Heart right ventricle (tissue), 16 donors: ENCODE results near the gene CCDC50. TPM values are rescaled to one million over a fixed set of nuclear protein-coding genes. Genes with fewer than 3 reads are reported as not detected.

ENCODE experiments used
- ATAC-seq, 8 donors: fragments of 200-7000 bp; cut with Tn5 transposase; one replicate each; pipeline ENCODE4 v1.9.1; 2020; ENCODE audit warnings: mild to moderate bottlenecking in 8 of 8, moderate library complexity in 8 of 8, moderate number of reproducible peaks in 1 of 8
- DNase-seq, 2 donors: peaks; one replicate each; pipeline ENCODE4 v3.0.0-alpha.2; 2020
- H3K27ac ChIP-seq, 10 donors: fragments of 200-600 bp; sonication (generic) in 2 of 10; one replicate each; pipeline versions ENCODE4 v1.5.0 to v1.8.0; 2020 to 2022; ENCODE audit warnings: mild to moderate bottlenecking in 3 of 10
- H3K27me3 ChIP-seq, 7 donors: fragments of 200-600 bp; one replicate each; pipeline ENCODE4 v1.8.0; 2021 to 2022; ENCODE audit warnings: mild to moderate bottlenecking in 2 of 7
- H3K36me3 ChIP-seq, 9 donors: fragments of 200-600 bp; sonication (generic) in 1 of 9; one replicate each; pipeline versions ENCODE4 v1.5.0 to v1.8.0; 2020 to 2022; ENCODE audit warnings: mild to moderate bottlenecking in 2 of 9
- H3K4me1 ChIP-seq, 9 donors: fragments of 200-600 bp; sonication (generic) in 1 of 9; one replicate each; pipeline versions ENCODE4 v1.5.0 to v1.8.0; 2020 to 2022; ENCODE audit warnings: mild to moderate bottlenecking in 4 of 9
- H3K4me3 ChIP-seq, 10 donors: fragments of 200-600 bp; sonication (generic) in 2 of 10; one replicate each; pipeline versions ENCODE4 v1.5.0 to v1.8.0; 2020 to 2022; ENCODE audit warnings: mild to moderate bottlenecking in 7 of 10, moderate library complexity in 2 of 10
- H3K9me3 ChIP-seq, 11 donors: fragments of 200-600 bp in 10 of 11; sonication (generic) in 2 of 11; one replicate each; pipeline versions ENCODE4 v1.5.0 to v1.8.0; 2013 to 2022; ENCODE audit warnings: mild to moderate bottlenecking in 2 of 11, control low read depth in 1 of 11, moderate library complexity in 1 of 11
- WGBS, 2 donors: extraction: QIAGEN DNeasy Blood & Tissue Kit; methylation state at CpG; one replicate each; pipeline ENCODE4 v1.1.7; 2013; ENCODE audit warnings: inconsistent platforms in 1 of 2; 5-methylcytosine and 5-hydroxymethylcytosine counted together
- intact Hi-C, 10 donors: fragments of 100-400 bp; cut with DNase I; formaldehyde crosslinking; loops; one replicate each; pipeline versions ENCODE4 v1.11.1 to v1.14.2; 2022
- polyA plus RNA-seq, 2 donors: library from polyadenylated mRNA; stranded (reverse); fragments of 200-250 nt; gene quantifications; one replicate each; pipeline ENCODE4 v1.2.3, GENCODE V29; 2013
- total RNA-seq, 10 donors: library from RNA; stranded (reverse); fragmentation: NEBNext Ultra II Directional in 3 of 10; extraction: Animal tissue kit (Norgen Biotek cat#: 25700) in 3 of 10; gene quantifications; one replicate each; pipeline versions ENCODE4 v1.2.1 to v1.2.4, GENCODE V29; 2021 to 2023
- TF ChIP-seq, protein P1 (sequence below), 9 donors: fragments of 200-600 bp; sonication (generic) in 2 of 9; IDR thresholded peaks; one replicate each; pipeline versions ENCODE4 v1.5.0 to v1.8.0; 2021 to 2022; ENCODE audit warnings: antibody characterized with exemption in 9 of 9, mild to moderate bottlenecking in 5 of 9, moderate library complexity in 1 of 9
- donor health status: Arrhythmogenic right ventricular cardiomyopathy.
- donor health status: ischemic (EF 13 %, LVEDD 7.1; RV severe dilation, severe dysfunction).
- donor health status: healthy with polysubstance abuse.
- donor health status: DM: no; HTN: yes; CAD: no.
- donor health status: DM: no; HTN: no; CAD: no.
- donor health status: ischemic (EF 25% LVEDD 6.9; RV normal size, moderate dysfunction).
- donor health status: ischemic (EF 25% LVEDD 5.7; RV mildly dilated, moderate dysfunction).
- donor health status: healthy.
- donor health status: DM: yes; HTN: yes; CAD: no.
- donor health status: Ischemic cardiomyopathy.
- donor health status: ischemic (EF 35%, LVEDD 5.7; RV mildly dilated, moderate dysfunction).
- donor health status: nonischemic (EF 11% LVEDD 7.7; RV severe dilation, severe dysfunction).
- donor health status: DM: yes; HTN: yes; CAD: no.
- donor health status: PGD.
- donor health status: ischemic (EF 29% LVEDD 5.4; RV normal size, mild dysfunction).
- donor health status: nonischemic (EF 23%, LVEDD 6.1; RV moderate dilation, normal function).

The CCDC50 gene
- total and polyA plus RNA-seq, 12 donors: 14.3 to 58.8 (median 51.0) TPM

DNA sequence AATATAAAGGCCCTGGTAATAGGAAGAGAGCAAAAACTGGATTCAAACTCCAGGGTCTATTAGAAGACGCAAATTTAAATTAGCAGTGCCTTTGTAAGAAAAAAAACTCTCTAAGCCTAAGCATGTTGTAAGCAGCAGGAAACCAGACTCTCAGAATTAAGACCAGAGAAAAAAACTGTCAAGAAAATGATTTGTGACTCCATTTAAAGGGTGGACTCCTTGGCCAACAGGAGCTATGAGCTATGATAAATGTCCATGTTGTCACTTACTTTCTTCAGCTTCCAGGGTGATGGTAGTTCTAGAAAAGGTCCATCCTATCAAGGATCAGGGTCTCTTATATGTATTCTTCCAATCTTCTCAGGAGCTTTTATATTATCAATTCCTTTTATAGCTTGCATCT is 34.9 kb upstream of the CCDC50 start:
- intact Hi-C loops: no loop called here
- ATAC-seq (no peak), DNase-seq (no peak)
- TF ChIP-seq, protein P1, sequence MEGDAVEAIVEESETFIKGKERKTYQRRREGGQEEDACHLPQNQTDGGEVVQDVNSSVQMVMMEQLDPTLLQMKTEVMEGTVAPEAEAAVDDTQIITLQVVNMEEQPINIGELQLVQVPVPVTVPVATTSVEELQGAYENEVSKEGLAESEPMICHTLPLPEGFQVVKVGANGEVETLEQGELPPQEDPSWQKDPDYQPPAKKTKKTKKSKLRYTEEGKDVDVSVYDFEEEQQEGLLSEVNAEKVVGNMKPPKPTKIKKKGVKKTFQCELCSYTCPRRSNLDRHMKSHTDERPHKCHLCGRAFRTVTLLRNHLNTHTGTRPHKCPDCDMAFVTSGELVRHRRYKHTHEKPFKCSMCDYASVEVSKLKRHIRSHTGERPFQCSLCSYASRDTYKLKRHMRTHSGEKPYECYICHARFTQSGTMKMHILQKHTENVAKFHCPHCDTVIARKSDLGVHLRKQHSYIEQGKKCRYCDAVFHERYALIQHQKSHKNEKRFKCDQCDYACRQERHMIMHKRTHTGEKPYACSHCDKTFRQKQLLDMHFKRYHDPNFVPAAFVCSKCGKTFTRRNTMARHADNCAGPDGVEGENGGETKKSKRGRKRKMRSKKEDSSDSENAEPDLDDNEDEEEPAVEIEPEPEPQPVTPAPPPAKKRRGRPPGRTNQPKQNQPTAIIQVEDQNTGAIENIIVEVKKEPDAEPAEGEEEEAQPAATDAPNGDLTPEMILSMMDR (IDR thresholded peaks at IDR 0.05): no peak
- H3K4me3 ChIP-seq: no peak overlapping the region
- H3K4me1 ChIP-seq: peaks cover 0 to 10% (median 0%) of the 10 kb centered on the region in 9 donors
- H3K27ac ChIP-seq: no peak overlapping the region
- H3K9me3 ChIP-seq: peaks cover 0 to 7% (median 0%) of the 10 kb centered on the region in 11 donors
- 96 to 97% methylated on average over 1 of the region's 1 CpG for WGBS, 2 donors
- H3K27me3 ChIP-seq: no peaks in the 10 kb centered on the region
- H3K36me3 ChIP-seq: no peaks in the 10 kb centered on the region

DNA sequence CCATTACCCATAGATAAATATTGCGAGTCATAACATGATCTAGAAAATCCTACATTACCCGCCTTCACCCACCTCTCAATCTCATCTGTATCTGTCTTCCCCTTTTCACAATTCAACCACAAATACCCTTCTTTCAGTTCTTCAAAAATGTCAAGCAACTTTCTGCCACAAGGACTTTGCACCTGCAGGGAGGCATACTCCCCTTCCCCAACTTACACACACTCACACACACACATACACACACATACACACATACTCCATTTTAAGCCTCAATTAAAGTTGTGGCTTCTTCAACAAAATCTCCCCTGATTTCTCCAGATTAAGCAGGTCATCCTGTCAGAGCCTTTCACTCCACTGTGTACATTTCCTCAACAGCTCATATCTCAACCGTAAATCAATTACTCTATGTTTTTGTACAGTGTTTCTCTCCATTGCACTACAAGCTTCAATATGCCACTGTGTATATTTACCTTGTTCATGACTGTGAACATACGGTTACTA is 33.1 kb upstream of the CCDC50 start:
- H3K4me1 ChIP-seq: peaks cover 0 to 5% (median 0%) of the 10 kb centered on the region in 9 donors
- H3K27me3 ChIP-seq: no peaks in the 10 kb centered on the region
- ATAC-seq: no peak
- peaks cover 0 to 7% (median 0%) of the 10 kb centered on the region in 11 donors for H3K9me3 ChIP-seq
- intact Hi-C loops: no loop called here
- H3K36me3 ChIP-seq: no peaks in the 10 kb centered on the region
- no peak overlapping the region for H3K4me3 ChIP-seq
- TF ChIP-seq, protein P1 (IDR thresholded peaks at IDR 0.05): no peak
- 66 to 82% methylated on average over 4 of the region's 4 CpGs for WGBS, 2 donors
- DNase-seq: no peak
- no peak overlapping the region for H3K27ac ChIP-seq

DNA sequence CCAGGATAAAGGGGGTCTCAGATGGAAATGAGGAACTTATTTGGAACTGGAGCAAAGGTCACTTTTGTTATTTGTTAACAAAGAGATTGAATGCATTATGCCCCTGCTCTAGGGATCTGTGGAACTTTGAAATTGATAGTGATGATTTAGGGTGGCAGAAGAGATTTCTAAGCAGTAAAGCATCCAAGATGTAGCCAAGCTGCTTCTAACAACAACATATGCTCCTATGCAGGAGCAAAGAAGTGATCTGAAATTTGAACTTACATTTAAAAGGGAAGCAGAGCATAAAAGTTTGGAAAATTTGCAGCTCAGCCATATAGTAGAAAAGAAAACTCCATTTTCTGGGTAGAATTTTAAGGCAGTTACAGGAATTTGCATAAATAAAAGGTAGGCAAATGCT is 30.3 kb upstream of the CCDC50 start:
- Histone ChIP-seq H3K4me3 (no peak overlapping the region), H3K27me3 (no peaks in the 10 kb centered on the region), H3K9me3 (no peaks in the 10 kb centered on the region), H3K4me1 (no peaks in the 10 kb centered on the region), H3K36me3 (no peaks in the 10 kb centered on the region), H3K27ac (no peak overlapping the region)
- DNase-seq (no peak), ATAC-seq (no peak)
- intact Hi-C loops: no loop called here
- TF ChIP-seq, protein P1 (IDR thresholded peaks at IDR 0.05): no peak

DNA sequence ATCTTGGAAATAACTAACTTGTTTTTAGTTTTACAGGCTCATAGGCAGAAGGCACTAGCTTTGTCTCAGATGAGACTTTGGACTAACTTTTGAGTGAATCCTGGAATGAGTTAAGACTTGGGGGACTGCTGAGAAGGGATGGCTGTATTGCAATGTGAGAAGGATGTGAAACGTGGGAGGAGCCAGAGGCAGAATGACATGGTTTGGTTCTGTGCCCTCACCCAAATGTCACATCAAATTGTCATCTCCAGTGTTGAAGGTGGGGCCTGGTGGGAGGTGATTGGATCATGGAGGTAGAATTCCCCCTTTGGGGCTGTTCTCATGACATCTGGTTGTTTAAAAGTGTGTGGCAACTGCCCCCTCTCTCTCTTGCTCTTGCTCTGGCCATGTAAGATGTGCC is 28.8 kb upstream of the CCDC50 start:
- Histone ChIP-seq H3K4me1 (no peaks in the 10 kb centered on the region), H3K9me3 (no peaks in the 10 kb centered on the region), H3K27me3 (no peaks in the 10 kb centered on the region), H3K27ac (no peak overlapping the region), H3K4me3 (no peak overlapping the region), H3K36me3 (no peaks in the 10 kb centered on the region)
- 74 to 89% methylated on average over 1 of the region's 1 CpG for WGBS, 2 donors
- TF ChIP-seq, protein P1 (IDR thresholded peaks at IDR 0.05): no peak
- DNase-seq (no peak), ATAC-seq (no peak)
- intact Hi-C loops: no loop called here
